ENCODE results near the gene KRTAP4-16. TPM values are rescaled to one million over a fixed set of nuclear protein-coding genes. Genes with fewer than 3 reads are reported as not detected.
"Not testable (repeated sequence)": the region's sequence is repeated elsewhere in the genome, so short reads cannot be mapped to it uniquely, and the experiment has no call there.

KRTAP4-16 gene
- total RNA-seq, 3 donors from 2014 or later = not detected

DNA sequence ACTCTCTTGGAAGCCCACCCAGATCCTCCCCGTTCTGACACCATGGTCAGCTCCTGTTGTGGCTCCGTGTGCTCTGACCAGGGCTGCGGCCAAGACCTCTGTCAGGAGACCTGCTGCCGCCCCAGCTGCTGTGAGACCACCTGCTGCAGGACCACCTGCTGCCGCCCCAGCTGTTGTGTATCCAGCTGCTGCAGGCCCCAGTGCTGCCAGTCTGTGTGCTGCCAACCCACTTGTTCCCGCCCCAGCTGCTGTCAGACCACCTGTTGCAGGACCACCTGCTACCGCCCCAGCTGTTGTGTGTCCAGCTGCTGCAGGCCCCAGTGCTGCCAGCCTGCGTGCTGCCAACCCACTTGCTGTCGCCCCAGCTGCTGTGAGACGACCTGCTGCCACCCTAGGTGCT is 3.3 kb upstream of the KRTAP4-16 start, which contains the start of gene KRTAP4-9:
TSS of gene KRTAP4-9 (plus strand) at position 43 of the 400 bp plus-strand sequence. CDS start at position 43, 0 bp downstream.
- not testable (repeated sequence) for DNase-seq; H3K9me3 Mint-ChIP-seq; ATAC-seq; H3K4me3 Mint-ChIP-seq; H3K36me3 Mint-ChIP-seq (ENCODE audit: insufficient read depth); H3K4me1 Mint-ChIP-seq (ENCODE audit: low read depth)
- peaks cover 12% of the 10 kb centered on the region for H3K27me3 Mint-ChIP-seq (ENCODE audit: low read depth)

- H3K36me3 Mint-ChIP-seq (ENCODE audit: insufficient read depth); ATAC-seq; H3K4me3 Mint-ChIP-seq; DNase-seq; H3K9me3 Mint-ChIP-seq: not testable (repeated sequence)
- peaks cover 15% of the 10 kb centered on the region for H3K27me3 Mint-ChIP-seq (ENCODE audit: low read depth)
- H3K4me1 Mint-ChIP-seq (ENCODE audit: low read depth) = peaks cover 16% of the 10 kb centered on the region
These were observed 2.5 kb upstream of the KRTAP4-16 start for GRCh38 chr17:41104386-41105038.

DNA sequence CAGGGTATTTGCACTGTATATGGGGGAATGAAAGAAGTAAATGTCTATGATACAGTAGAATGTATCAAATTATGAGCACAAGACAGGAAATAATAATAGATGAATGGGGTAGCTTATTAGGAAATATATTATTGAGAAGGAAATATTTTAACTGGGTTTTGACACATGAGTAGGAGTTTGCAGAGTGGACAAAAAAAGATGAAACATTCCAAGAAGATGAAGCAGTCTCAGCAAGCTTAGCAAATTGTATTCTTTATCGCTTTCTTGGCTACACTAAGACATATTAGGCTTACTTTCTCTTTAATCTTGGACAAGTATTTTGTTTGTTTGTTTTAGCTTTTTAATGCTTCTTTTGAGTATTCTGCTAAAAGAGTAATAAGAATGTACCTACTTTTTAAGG is 1.9 kb upstream of the KRTAP4-16 start:
- Mint-ChIP-seq H3K27me3 (ENCODE audit: low read depth) (peaks cover 15% of the 10 kb centered on the region), H3K9me3 (no peaks in the 10 kb centered on the region), H3K36me3 (ENCODE audit: insufficient read depth) (no peaks in the 10 kb centered on the region), H3K4me1 (ENCODE audit: low read depth) (peaks cover 14% of the 10 kb centered on the region), H3K4me3 (no peak overlapping the region)
- no peak for DNase-seq
- no peak for ATAC-seq

GRCh38 chr17:41099682-41100480 is 2.1 kb downstream of the KRTAP4-16 start:
- H3K36me3 Mint-ChIP-seq (ENCODE audit: insufficient read depth); H3K4me3 Mint-ChIP-seq; ATAC-seq; H3K4me1 Mint-ChIP-seq (ENCODE audit: low read depth); DNase-seq; H3K9me3 Mint-ChIP-seq: not testable (repeated sequence)
- H3K27me3 Mint-ChIP-seq (ENCODE audit: low read depth) = peaks cover 15% of the 10 kb centered on the region

GRCh38 chr17:41098481-41098880 is 3.5 kb downstream of the KRTAP4-16 start:
- Mint-ChIP-seq H3K36me3 (ENCODE audit: insufficient read depth) (no peaks in the 10 kb centered on the region), H3K27me3 (ENCODE audit: low read depth) (peaks cover 15% of the 10 kb centered on the region), H3K4me1 (ENCODE audit: low read depth) (peaks cover 9% of the 10 kb centered on the region), H3K9me3 (no peaks in the 10 kb centered on the region), H3K4me3 (no peak overlapping the region)
- DNase-seq (no peak), ATAC-seq (no peak)

- H3K4me1 Mint-ChIP-seq (ENCODE audit: low read depth) = peaks cover 9% of the 10 kb centered on the region
- no peaks in the 10 kb centered on the region for H3K36me3 Mint-ChIP-seq (ENCODE audit: insufficient read depth)
- H3K4me3 Mint-ChIP-seq = no peak within 1 kb of the TSS
- H3K9me3 Mint-ChIP-seq = no peaks in the 10 kb centered on the region
- ATAC-seq (no peak), DNase-seq (no peak)
- peaks cover 15% of the 10 kb centered on the region for H3K27me3 Mint-ChIP-seq (ENCODE audit: low read depth)
These were observed 4.0 kb downstream of the KRTAP4-16 start, which contains the start of gene KRTAP4-8 for GRCh38 chr17:41098042-41098441. KRTAP4-8 (minus strand) TSS chr17:41098142; CDS start chr17:41098084, 58 bp downstream.

- no peak for ATAC-seq
- Mint-ChIP-seq H3K4me1 (ENCODE audit: low read depth) (peaks cover 9% of the 10 kb centered on the region), H3K27me3 (ENCODE audit: low read depth) (peaks cover 15% of the 10 kb centered on the region), H3K4me3 (no peak overlapping the region), H3K9me3 (no peaks in the 10 kb centered on the region), H3K36me3 (ENCODE audit: insufficient read depth) (no peaks in the 10 kb centered on the region)
- no peak for DNase-seq
These were observed 6.0 kb downstream of the KRTAP4-16 start for GRCh38 chr17:41096055-41096454.

GRCh38 chr17:41088760-41089352 is 13.2 kb downstream of the KRTAP4-16 start:
- H3K9me3 Mint-ChIP-seq; DNase-seq; H3K36me3 Mint-ChIP-seq (ENCODE audit: insufficient read depth); H3K4me1 Mint-ChIP-seq (ENCODE audit: low read depth); ATAC-seq; H3K4me3 Mint-ChIP-seq; H3K27me3 Mint-ChIP-seq (ENCODE audit: low read depth): not testable (repeated sequence)

GRCh38 chr17:41084100-41084856 is 17.7 kb downstream of the KRTAP4-16 start, which contains the start of gene KRTAP4-7:
KRTAP4-7 (plus strand) TSS chr17:41084150; CDS start chr17:41084207, 57 bp downstream.
- H3K4me1 Mint-ChIP-seq (ENCODE audit: low read depth); H3K9me3 Mint-ChIP-seq; H3K27me3 Mint-ChIP-seq (ENCODE audit: low read depth); ATAC-seq; H3K4me3 Mint-ChIP-seq; DNase-seq; H3K36me3 Mint-ChIP-seq (ENCODE audit: insufficient read depth): not testable (repeated sequence)

- not testable (repeated sequence) for ATAC-seq; H3K9me3 Mint-ChIP-seq; H3K4me3 Mint-ChIP-seq; H3K27me3 Mint-ChIP-seq (ENCODE audit: low read depth); DNase-seq; H3K4me1 Mint-ChIP-seq (ENCODE audit: low read depth); H3K36me3 Mint-ChIP-seq (ENCODE audit: insufficient read depth)
These were observed 18.6 kb downstream of the KRTAP4-16 start for GRCh38 chr17:41083427-41083826.

DNA sequence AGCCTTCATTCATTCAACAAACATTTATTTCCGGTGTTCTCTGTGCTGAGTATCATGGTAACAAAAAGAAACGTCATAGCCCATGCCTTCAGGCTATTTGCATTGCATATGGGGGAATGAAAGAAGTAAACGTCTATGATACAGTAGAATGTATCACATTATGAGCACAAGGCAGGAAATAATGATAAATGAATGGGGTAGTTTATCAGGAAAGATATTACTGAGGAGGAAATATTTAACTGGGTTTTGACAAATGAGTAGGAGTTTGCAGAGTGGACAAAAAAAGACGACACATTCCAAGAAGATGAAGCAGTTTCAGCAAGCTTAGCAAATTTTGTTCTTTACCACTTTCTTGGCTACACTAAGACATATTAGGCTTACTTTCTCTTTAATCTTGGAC is 19.4 kb downstream of the KRTAP4-16 start:
- no peak for DNase-seq
- Mint-ChIP-seq H3K4me3 (no peak overlapping the region), H3K27me3 (ENCODE audit: low read depth) (peaks cover 5% of the 10 kb centered on the region), H3K9me3 (no peaks in the 10 kb centered on the region), H3K36me3 (ENCODE audit: insufficient read depth) (no peaks in the 10 kb centered on the region), H3K4me1 (ENCODE audit: low read depth) (no peaks in the 10 kb centered on the region)
- ATAC-seq = no peak

- Mint-ChIP-seq H3K27me3 (ENCODE audit: low read depth) (peaks cover 15% of the 10 kb centered on the region), H3K4me3 (no peak overlapping the region), H3K9me3 (no peaks in the 10 kb centered on the region), H3K4me1 (ENCODE audit: low read depth) (no peaks in the 10 kb centered on the region), H3K36me3 (ENCODE audit: insufficient read depth) (no peaks in the 10 kb centered on the region)
- ATAC-seq (no peak), DNase-seq (no peak)
These were observed 25.2 kb downstream of the KRTAP4-16 start for GRCh38 chr17:41076788-41077187.

DNA sequence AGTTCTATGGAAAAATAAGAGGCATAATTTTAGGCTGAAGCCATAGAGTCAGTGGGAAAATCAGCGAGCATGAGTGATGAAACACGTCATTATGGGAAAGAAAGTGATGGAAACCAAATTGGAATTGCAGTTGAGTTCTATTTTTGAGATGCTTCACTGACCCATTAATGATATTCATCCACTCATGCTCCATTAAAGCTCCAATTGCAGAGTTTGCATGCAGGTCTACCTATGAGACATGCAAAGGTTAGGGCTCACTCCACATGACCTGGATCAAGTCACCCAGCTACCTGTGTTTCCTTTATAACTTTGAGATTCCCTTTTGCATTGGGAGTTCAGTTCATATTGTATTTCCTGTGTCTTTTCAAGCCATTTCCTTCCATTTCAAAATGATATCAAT is 28.3 kb downstream of the KRTAP4-16 start:
- ATAC-seq = no peak
- H3K4me1 Mint-ChIP-seq (ENCODE audit: low read depth) = no peaks in the 10 kb centered on the region
- peaks cover 15% of the 10 kb centered on the region for H3K27me3 Mint-ChIP-seq (ENCODE audit: low read depth)
- H3K36me3 Mint-ChIP-seq (ENCODE audit: insufficient read depth) = no peaks in the 10 kb centered on the region
- no peak for DNase-seq
- no peaks in the 10 kb centered on the region for H3K9me3 Mint-ChIP-seq
- H3K4me3 Mint-ChIP-seq = no peak overlapping the region

Data from activated T-cell treated with anti-CD3 and anti-CD28 coated beads, Interleukin-2, amount 50 U/mL, for 4 hours (primary cell).